A549 (cell line): ENCODE results near the gene FNBP1L.

ENCODE experiments used
- EP300 ChIP-seq, 2 experiments: fragments of >200 bp; sonication (Bioruptor Twin); formaldehyde crosslinking; IDR thresholded peaks; 2 replicates in 1 of 2; 3 replicates in 1 of 2; pipeline ENCODE4 v1.6.1; 2016 to 2017
- FOSL2 ChIP-seq, 2 experiments: fragments of 450-650 bp in 1 of 2; fragments of >200 bp in 1 of 2; sonication (Bioruptor Twin) in 1 of 2; formaldehyde crosslinking; IDR thresholded peaks; 2 replicates each; pipeline versions ENCODE4 v1.5.0 to v1.6.1; 2016 to 2020; ENCODE audit warnings: mild to moderate bottlenecking in 1 of 2, moderate library complexity in 1 of 2
- JUNB ChIP-seq: fragments of >200 bp; sonication (Bioruptor Twin); formaldehyde crosslinking; IDR thresholded peaks from 2 replicates; pipeline ENCODE4 v1.6.1; 2016
- MAFK ChIP-seq: fragments of 450-650 bp; IDR thresholded peaks from 2 replicates; pipeline ENCODE4 v1.6.1; 2014; ENCODE audit not compliant: partially characterized antibody
- POLR2A ChIP-seq: IDR thresholded peaks from 2 replicates; pipeline ENCODE4 v1.6.1; 2012; ENCODE audit warnings: mild to moderate bottlenecking, low read length
- ZC3H11A ChIP-seq: fragments of 450-650 bp; IDR thresholded peaks from 2 replicates; pipeline ENCODE4 v1.6.1; 2014; ENCODE audit warnings: antibody characterized with exemption, mild to moderate bottlenecking
- ZFP36 ChIP-seq: fragments of 450-650 bp; IDR thresholded peaks from 2 replicates; pipeline ENCODE4 v1.6.1; 2014; ENCODE audit warnings: borderline replicate concordance; ENCODE audit not compliant: partially characterized antibody
- ZNF302 ChIP-seq: fragments of 250-450 bp; sonication (Bioruptor Pico); IDR thresholded peaks from 2 replicates; pipeline ENCODE4 v1.9.0; 2021; ENCODE audit warnings: inconsistent platforms, mild to moderate bottlenecking, moderate library complexity
- TF ChIP-seq, protein P1 (sequence below): IDR thresholded peaks from 2 replicates; pipeline ENCODE4 v1.6.1; 2012
- TF ChIP-seq, protein P2 (sequence below): fragments of >200 bp; sonication (Bioruptor Twin); formaldehyde crosslinking; IDR thresholded peaks from 3 replicates; pipeline ENCODE4 v1.5.1; 2016
- TF ChIP-seq, protein P3 (sequence below): fragments of 200-600 bp; sonication (generic); IDR thresholded peaks from 2 replicates; pipeline ENCODE4 v1.6.1; 2016; ENCODE audit warnings: antibody characterized with exemption, mild to moderate bottlenecking, moderate library complexity
- TF ChIP-seq, protein P4 (sequence below): fragments of 450-650 bp; IDR thresholded peaks from 2 replicates; pipeline ENCODE4 v1.6.1; 2014; ENCODE audit warnings: antibody characterized with exemption

DNA sequence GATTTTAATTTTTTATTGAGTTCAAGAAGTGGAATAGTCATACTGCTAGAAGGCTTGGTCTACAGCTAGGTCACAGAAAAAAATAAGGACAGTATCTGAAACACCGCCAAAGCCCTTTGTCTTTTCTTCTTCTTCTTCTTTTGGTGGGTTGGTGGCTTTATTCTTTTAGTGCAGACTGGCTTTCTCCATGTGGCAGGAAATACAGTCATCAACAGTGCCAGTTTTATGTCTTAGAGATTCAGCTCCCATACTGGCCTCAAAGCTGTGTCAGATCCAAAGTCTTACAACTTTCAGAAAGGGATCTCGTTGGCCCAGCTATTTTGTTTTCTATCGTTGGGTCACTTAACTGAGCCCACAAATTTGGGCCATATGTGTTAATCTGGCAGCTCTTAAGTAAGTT is 58.2 kb downstream of the FNBP1L start:
- TF ChIP-seq, protein P1, sequence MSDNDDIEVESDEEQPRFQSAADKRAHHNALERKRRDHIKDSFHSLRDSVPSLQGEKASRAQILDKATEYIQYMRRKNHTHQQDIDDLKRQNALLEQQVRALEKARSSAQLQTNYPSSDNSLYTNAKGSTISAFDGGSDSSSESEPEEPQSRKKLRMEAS = no peak
- TF ChIP-seq POLR2A (no peak), ZFP36 (no peak), FOSL2 (IDR thresholded peaks at IDR 0.05) (no peak), FOSL2 (CRISPR knock-in tag; IDR thresholded peaks at IDR 0.05) (no peak), MAFK (no peak), JUNB (no peak), ZNF302 (CRISPR knock-in tag) (no peak), EP300 (IDR thresholded peaks at IDR 0.05) (no peak), ZC3H11A (no peak)
- TF ChIP-seq, protein P2, sequence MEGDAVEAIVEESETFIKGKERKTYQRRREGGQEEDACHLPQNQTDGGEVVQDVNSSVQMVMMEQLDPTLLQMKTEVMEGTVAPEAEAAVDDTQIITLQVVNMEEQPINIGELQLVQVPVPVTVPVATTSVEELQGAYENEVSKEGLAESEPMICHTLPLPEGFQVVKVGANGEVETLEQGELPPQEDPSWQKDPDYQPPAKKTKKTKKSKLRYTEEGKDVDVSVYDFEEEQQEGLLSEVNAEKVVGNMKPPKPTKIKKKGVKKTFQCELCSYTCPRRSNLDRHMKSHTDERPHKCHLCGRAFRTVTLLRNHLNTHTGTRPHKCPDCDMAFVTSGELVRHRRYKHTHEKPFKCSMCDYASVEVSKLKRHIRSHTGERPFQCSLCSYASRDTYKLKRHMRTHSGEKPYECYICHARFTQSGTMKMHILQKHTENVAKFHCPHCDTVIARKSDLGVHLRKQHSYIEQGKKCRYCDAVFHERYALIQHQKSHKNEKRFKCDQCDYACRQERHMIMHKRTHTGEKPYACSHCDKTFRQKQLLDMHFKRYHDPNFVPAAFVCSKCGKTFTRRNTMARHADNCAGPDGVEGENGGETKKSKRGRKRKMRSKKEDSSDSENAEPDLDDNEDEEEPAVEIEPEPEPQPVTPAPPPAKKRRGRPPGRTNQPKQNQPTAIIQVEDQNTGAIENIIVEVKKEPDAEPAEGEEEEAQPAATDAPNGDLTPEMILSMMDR = no peak
- TF ChIP-seq, protein P3, sequence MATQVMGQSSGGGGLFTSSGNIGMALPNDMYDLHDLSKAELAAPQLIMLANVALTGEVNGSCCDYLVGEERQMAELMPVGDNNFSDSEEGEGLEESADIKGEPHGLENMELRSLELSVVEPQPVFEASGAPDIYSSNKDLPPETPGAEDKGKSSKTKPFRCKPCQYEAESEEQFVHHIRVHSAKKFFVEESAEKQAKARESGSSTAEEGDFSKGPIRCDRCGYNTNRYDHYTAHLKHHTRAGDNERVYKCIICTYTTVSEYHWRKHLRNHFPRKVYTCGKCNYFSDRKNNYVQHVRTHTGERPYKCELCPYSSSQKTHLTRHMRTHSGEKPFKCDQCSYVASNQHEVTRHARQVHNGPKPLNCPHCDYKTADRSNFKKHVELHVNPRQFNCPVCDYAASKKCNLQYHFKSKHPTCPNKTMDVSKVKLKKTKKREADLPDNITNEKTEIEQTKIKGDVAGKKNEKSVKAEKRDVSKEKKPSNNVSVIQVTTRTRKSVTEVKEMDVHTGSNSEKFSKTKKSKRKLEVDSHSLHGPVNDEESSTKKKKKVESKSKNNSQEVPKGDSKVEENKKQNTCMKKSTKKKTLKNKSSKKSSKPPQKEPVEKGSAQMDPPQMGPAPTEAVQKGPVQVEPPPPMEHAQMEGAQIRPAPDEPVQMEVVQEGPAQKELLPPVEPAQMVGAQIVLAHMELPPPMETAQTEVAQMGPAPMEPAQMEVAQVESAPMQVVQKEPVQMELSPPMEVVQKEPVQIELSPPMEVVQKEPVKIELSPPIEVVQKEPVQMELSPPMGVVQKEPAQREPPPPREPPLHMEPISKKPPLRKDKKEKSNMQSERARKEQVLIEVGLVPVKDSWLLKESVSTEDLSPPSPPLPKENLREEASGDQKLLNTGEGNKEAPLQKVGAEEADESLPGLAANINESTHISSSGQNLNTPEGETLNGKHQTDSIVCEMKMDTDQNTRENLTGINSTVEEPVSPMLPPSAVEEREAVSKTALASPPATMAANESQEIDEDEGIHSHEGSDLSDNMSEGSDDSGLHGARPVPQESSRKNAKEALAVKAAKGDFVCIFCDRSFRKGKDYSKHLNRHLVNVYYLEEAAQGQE = no peak
- TF ChIP-seq, protein P4, sequence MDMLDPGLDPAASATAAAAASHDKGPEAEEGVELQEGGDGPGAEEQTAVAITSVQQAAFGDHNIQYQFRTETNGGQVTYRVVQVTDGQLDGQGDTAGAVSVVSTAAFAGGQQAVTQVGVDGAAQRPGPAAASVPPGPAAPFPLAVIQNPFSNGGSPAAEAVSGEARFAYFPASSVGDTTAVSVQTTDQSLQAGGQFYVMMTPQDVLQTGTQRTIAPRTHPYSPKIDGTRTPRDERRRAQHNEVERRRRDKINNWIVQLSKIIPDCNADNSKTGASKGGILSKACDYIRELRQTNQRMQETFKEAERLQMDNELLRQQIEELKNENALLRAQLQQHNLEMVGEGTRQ = no peak
